Cardiac muscle cell (in vitro differentiated cells and primary cell): ENCODE data around the gene SLITRK2. TPM values are rescaled to one million over a fixed set of nuclear protein-coding genes. Genes with fewer than 3 reads are reported as not detected.
A peak's percentile ranks its signal among the peaks of the same experiment; 100 is the strongest.

Source experiments
- DNase-seq, 2 donors: peaks; one replicate each; pipeline versions ENCODE4 v3.0.0 to v3.0.0-alpha.2; 2010 to 2017; ENCODE audit warnings: low read depth in 1 of 2, low spot score in 1 of 2
- H3K27ac ChIP-seq: fragments of 200-600 bp; sonication (generic); 2 replicates; pipeline ENCODE4 v1.5.1; 2016
- H3K27me3 ChIP-seq: fragments of 200-600 bp; sonication (generic); 2 replicates; pipeline ENCODE4 v1.6.0; 2016; ENCODE audit warnings: control low read depth
- H3K36me3 ChIP-seq: fragments of 200-600 bp; sonication (generic); 2 replicates; pipeline ENCODE4 v1.5.1; 2016; ENCODE audit warnings: control low read depth
- H3K4me1 ChIP-seq: fragments of 200-600 bp; sonication (generic); 2 replicates; pipeline ENCODE4 v1.8.1; 2017; ENCODE audit warnings: low read depth, mild to moderate bottlenecking, mixed run types
- H3K4me3 ChIP-seq: fragments of 200-600 bp; sonication (generic); 2 replicates; pipeline ENCODE4 v1.5.1; 2016; ENCODE audit warnings: mild to moderate bottlenecking
- H3K9me3 ChIP-seq: fragments of 200-600 bp; sonication (generic); 2 replicates; pipeline ENCODE4 v1.5.1; 2017; ENCODE audit warnings: low read depth, mild to moderate bottlenecking, control low read depth
- polyA plus RNA-seq: library from polyadenylated mRNA; unstranded; fragments of >200 nt; fragmentation: Nextera tagmentation; extraction: Ambion mirVana; gene quantifications from 2 replicates; pipeline ENCODE4 v1.2.1, GENCODE V29; 2016
- total RNA-seq: library from RNA; depleted of rRNA; stranded (reverse); fragments of >200 nt; gene quantifications from 2 replicates; pipeline ENCODE4 v1.2.3, GENCODE V29; 2016
- TF ChIP-seq, protein P1 (sequence below): IDR thresholded peaks from 2 replicates; pipeline ENCODE4 v1.5.1; 2012; ENCODE audit warnings: low read depth, mild to moderate bottlenecking, low read length

Gene SLITRK2
- total and polyA plus RNA-seq, 2 experiments from 2014 or later: 0.09 TPM; not detected in 1

DNA sequence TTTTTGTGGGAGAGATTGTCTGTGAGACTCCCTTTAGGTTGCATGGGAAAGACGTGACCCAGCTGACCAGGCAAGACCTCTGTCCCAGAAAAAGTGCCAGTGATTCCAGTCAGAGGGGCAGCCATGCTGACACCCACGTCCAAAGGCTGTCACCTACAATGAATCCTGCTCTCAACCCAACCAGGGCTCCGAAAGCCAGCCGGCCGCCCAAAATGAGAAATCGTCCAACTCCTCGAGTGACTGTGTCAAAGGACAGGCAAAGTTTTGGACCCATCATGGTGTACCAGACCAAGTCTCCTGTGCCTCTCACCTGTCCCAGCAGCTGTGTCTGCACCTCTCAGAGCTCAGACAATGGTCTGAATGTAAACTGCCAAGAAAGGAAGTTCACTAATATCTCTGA is 5.5 kb downstream of the SLITRK2 start:
- Histone ChIP-seq H3K27me3 (peaks cover 54% of the 10 kb centered on the region), H3K27ac (no peak overlapping the region), H3K36me3 (no peaks in the 10 kb centered on the region), H3K9me3 (no peaks in the 10 kb centered on the region), H3K4me1 (no peaks in the 10 kb centered on the region), H3K4me3 (no peak overlapping the region)
- TF ChIP-seq, protein P1, sequence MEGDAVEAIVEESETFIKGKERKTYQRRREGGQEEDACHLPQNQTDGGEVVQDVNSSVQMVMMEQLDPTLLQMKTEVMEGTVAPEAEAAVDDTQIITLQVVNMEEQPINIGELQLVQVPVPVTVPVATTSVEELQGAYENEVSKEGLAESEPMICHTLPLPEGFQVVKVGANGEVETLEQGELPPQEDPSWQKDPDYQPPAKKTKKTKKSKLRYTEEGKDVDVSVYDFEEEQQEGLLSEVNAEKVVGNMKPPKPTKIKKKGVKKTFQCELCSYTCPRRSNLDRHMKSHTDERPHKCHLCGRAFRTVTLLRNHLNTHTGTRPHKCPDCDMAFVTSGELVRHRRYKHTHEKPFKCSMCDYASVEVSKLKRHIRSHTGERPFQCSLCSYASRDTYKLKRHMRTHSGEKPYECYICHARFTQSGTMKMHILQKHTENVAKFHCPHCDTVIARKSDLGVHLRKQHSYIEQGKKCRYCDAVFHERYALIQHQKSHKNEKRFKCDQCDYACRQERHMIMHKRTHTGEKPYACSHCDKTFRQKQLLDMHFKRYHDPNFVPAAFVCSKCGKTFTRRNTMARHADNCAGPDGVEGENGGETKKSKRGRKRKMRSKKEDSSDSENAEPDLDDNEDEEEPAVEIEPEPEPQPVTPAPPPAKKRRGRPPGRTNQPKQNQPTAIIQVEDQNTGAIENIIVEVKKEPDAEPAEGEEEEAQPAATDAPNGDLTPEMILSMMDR: no peak
- no peak for DNase-seq

DNA sequence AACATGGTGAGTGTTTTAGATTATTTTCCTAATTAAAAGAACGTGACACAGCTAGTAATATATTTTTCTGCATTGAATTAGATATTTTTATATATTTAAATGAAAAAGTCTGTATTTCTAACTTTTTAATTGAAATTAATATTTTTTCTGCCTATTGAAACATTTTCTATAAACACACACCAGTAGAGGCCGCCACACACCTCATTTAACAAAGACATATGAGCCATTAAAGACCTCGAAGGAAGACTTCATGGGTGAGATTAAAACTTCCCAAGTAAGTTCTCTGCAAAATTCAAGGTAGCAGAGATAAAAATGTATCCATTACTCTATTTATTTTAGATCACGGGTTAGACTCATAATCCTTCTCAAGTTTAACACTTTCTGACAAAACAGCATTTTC is 8.3 kb downstream of the SLITRK2 start:
- Histone ChIP-seq H3K36me3 (no peaks in the 10 kb centered on the region), H3K4me1 (no peaks in the 10 kb centered on the region), H3K27me3 (peaks cover 26% of the 10 kb centered on the region), H3K9me3 (no peaks in the 10 kb centered on the region), H3K4me3 (no peak overlapping the region), H3K27ac (no peak overlapping the region)
- peak; percentile 0 to 56 for DNase-seq
- TF ChIP-seq, protein P1: peak; percentile 5

DNA sequence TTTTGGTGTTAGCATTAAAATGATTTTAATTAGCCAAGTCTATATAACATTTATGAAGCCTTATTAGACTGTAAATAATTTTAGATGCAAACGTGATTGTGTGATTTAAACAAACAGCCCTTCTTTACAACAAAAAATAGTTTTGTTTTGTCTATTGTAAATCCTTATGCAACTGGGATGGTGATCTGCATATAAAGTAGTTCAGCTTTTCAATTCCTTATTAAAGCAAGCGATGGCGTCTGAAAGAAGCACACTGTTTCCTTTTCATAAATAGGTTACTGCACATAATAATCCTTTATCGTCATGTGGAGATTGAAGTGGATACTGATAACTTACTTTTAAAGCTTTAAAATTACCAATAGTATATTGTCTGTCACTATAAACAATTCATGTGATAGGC is 8.8 kb downstream of the SLITRK2 start:
- Histone ChIP-seq H3K9me3 (no peaks in the 10 kb centered on the region), H3K36me3 (no peaks in the 10 kb centered on the region), H3K4me3 (no peak overlapping the region), H3K27ac (no peak overlapping the region), H3K4me1 (no peaks in the 10 kb centered on the region), H3K27me3 (peaks cover 20% of the 10 kb centered on the region)
- DNase-seq: no peak
- TF ChIP-seq, protein P1: no peak

DNA sequence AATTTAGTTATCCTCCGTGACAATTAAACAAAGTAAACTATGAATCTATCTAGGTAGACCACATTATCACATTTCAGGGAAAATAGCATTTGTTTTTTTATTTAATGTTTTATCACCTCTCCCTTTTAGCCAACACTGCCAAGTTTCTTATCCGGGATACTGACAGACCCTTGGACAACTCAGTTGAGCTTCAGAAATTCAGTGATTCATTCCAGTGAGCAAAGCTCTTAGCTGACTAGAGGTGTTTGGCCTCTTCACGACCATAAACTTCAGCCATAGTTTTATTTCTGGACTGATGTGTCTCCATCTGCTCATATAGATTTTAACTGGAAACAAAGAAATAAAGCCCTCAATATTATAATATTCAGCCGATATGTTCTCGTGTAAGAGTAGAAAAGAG is 15.2 kb downstream of the SLITRK2 start:
- Histone ChIP-seq H3K36me3 (no peaks in the 10 kb centered on the region), H3K27me3 (no peaks in the 10 kb centered on the region), H3K27ac (no peak overlapping the region), H3K4me3 (no peak overlapping the region), H3K4me1 (no peaks in the 10 kb centered on the region), H3K9me3 (no peaks in the 10 kb centered on the region)
- TF ChIP-seq, protein P1: no peak
- no peak for DNase-seq

DNA sequence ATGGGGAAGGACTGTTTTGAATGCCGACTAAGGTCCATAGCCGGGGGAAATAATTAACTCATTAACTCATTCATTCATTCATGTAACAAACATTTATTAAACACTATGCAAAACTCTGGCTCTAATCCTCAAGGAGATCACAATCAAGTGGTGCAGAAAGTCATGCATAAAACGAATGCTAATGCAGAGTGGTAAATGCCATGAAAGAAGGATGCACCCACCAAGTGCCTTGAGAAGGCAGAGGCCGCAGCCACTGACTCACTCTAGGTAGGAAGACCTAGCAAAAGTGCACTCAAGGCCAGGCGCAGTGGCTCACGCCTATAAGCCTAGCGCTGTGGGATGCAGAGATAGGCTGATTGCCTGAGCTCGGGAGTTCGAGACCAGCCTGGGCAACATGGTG is 22.9 kb downstream of the SLITRK2 start:
- H3K9me3 ChIP-seq: no peaks in the 10 kb centered on the region
- H3K27me3 ChIP-seq: no peaks in the 10 kb centered on the region
- H3K4me1 ChIP-seq: peaks cover 15% of the 10 kb centered on the region
- H3K4me3 ChIP-seq: no peak overlapping the region
- no peak for DNase-seq
- TF ChIP-seq, protein P1: no peak
- no peak overlapping the region for H3K27ac ChIP-seq
- no peaks in the 10 kb centered on the region for H3K36me3 ChIP-seq
